ENCODE data around the gene LETM1.

The LETM1 gene

DNA sequence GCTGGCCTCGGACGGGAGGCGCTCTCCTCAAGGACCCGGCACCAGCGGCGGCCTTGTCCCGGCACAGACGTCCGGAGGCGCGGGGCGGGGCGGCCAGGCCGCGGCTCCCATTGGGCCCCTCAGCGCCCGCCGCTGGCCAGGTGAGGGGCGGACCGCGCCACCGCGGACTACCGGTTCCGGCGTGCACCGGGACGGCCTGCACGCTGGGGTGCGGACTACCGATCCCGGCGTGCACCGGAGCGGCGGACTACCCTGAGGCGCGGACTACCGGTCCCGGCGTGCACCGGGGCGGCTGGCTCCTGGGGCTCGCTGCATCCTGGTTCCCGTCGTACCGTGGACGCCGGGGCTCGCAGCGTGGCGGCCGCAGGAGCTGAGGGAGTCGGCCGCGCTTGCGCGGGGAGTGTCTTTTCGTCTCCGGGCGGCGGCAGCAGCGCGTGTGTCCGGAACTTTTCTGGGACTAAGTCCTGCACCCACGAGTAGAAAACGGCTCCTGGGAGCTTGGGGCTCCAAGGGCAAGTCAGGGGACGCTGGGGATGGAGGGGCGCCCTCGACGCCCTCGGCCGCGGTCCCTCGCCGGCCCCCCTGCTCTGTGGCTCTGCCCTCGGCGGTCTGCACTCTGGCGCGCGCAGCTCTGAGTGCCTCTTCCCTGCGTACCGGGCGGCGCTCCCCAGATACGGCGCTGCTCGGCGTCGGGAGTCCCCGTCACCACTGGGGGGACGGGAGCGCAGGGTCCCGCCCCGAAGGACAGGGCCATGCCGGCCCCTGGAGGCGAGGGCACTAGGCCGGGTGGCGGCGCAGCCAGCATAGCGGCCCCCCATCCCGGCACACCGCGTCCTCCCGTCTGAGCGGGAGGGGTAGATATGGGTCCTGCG, at the start of gene LETM1:
Gene LETM1, minus strand, starts transcription at position 86 of the 872 bp plus-strand sequence. CDS start 206 bp downstream, outside the sequence.
- TF ChIP-seq, protein P1, sequence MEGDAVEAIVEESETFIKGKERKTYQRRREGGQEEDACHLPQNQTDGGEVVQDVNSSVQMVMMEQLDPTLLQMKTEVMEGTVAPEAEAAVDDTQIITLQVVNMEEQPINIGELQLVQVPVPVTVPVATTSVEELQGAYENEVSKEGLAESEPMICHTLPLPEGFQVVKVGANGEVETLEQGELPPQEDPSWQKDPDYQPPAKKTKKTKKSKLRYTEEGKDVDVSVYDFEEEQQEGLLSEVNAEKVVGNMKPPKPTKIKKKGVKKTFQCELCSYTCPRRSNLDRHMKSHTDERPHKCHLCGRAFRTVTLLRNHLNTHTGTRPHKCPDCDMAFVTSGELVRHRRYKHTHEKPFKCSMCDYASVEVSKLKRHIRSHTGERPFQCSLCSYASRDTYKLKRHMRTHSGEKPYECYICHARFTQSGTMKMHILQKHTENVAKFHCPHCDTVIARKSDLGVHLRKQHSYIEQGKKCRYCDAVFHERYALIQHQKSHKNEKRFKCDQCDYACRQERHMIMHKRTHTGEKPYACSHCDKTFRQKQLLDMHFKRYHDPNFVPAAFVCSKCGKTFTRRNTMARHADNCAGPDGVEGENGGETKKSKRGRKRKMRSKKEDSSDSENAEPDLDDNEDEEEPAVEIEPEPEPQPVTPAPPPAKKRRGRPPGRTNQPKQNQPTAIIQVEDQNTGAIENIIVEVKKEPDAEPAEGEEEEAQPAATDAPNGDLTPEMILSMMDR (IDR thresholded peaks at IDR 0.05; ENCODE audit: low read depth, low read length), result no peak
- peak; percentile 90 for DNase-seq (ENCODE audit: extremely low read depth, low read depth)

DNA sequence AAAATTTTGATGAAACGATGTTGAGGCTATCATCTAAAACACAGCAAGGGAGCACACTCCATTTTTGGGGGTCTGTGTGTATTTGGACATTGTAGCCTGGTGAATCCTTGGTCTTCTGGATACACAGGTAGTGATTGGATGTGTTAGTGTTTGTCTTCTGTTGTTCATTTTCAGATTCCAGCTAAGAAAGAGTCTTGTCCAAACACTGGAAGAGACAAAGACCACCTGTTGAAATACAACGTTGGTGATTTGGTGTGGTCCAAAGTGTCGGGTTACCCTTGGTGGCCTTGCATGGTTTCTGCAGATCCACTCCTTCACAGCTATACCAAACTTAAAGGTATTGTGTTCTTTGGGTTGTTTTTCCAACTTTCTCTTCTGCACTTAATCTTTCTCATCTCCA, 48.1 kb upstream of the LETM1 start:
- DNase-seq (ENCODE audit: extremely low read depth, low read depth), result no peak
- TF ChIP-seq, protein P1 (IDR thresholded peaks at IDR 0.05; ENCODE audit: low read depth, low read length), result no peak

- no peak for DNase-seq (ENCODE audit: extremely low read depth, low read depth)
- TF ChIP-seq, protein P1 (IDR thresholded peaks at IDR 0.05; ENCODE audit: low read depth, low read length), result no peak
These were observed 47.1 kb upstream of the LETM1 start for GRCh38 chr4:1903035-1903434.

DNA sequence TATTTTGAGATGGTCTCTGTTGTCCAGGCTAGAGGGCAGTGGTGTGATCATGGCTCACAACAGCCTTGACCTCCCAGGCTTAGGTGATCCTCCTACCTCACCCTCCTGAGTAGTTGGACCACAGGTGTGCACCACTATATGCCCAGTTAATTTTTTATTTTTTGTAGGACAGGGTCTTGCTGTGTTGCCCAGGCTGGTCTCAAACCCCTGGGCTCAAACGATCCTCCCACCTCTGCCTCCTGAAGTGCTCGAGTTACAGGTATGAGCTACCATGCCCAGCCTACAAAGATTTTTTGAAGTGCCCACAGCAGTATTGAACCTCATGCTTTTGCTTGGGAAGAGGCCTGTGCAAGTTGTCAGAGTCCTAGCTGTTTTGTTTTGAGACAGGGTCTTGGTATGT, 46.3 kb upstream of the LETM1 start:
- TF ChIP-seq, protein P1 (IDR thresholded peaks at IDR 0.05; ENCODE audit: low read depth, low read length), result no peak
- no peak for DNase-seq (ENCODE audit: extremely low read depth, low read depth)

GRCh38 chr4:1901127-1901526, 45.2 kb upstream of the LETM1 start:
- DNase-seq (ENCODE audit: extremely low read depth, low read depth), result no peak

DNA sequence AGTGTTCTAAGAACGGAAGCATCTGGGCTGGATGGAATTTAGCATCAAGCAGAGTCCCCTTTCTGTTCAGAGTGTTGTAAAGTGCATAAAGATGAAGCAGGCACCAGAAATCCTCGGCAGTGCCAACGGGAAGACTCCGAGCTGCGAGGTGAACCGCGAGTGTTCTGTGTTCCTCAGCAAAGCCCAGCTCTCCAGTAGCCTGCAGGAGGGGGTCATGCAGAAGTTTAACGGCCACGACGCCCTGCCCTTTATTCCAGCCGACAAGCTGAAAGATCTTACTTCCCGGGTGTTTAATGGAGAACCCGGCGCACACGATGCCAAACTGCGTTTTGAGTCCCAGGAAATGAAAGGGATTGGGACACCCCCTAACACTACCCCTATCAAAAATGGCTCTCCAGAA, 44.7 kb upstream of the LETM1 start:
- no peak for DNase-seq (ENCODE audit: extremely low read depth, low read depth)
- TF ChIP-seq, protein P1 (IDR thresholded peaks at IDR 0.05; ENCODE audit: low read depth, low read length), result no peak

More at GRCh38 chr4:1901127-1901526, 45.2 kb upstream of the LETM1 start:
- TF ChIP-seq, protein P1 (IDR thresholded peaks at IDR 0.05; ENCODE audit: low read depth, low read length), result no peak

DNA sequence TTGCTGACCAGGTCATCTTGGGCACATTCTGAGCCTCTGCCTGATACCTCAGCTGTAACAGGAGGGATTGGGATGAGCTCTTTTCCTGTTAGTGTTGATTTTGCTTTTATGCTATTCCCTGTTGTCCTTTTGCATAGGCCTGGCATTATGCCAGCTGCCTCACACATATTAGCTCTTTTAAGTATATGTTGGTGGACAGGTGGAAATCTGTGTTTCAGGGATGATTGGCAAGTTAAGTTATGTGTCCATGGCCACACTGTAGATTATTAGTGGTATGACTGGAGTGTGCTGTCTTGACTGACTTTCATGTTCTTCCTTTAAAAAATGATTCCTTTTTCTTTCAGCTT, 44.1 kb upstream of the LETM1 start:
- no peak for DNase-seq (ENCODE audit: extremely low read depth, low read depth)
- TF ChIP-seq, protein P1 (IDR thresholded peaks at IDR 0.05; ENCODE audit: low read depth, low read length), result no peak
